ENCODE measurements around the gene CALML3. TPM values are rescaled to one million over a fixed set of nuclear protein-coding genes. Genes with fewer than 3 reads are reported as not detected.

CALML3 gene
- total RNA-seq = not detected

GRCh38 chr10:5524641-5525560 is at the start of gene CALML3:
Gene CALML3, plus strand, starts transcription at chr10:5524961. Its CDS starts 125 bp downstream, at chr10:5525086.

DNA sequence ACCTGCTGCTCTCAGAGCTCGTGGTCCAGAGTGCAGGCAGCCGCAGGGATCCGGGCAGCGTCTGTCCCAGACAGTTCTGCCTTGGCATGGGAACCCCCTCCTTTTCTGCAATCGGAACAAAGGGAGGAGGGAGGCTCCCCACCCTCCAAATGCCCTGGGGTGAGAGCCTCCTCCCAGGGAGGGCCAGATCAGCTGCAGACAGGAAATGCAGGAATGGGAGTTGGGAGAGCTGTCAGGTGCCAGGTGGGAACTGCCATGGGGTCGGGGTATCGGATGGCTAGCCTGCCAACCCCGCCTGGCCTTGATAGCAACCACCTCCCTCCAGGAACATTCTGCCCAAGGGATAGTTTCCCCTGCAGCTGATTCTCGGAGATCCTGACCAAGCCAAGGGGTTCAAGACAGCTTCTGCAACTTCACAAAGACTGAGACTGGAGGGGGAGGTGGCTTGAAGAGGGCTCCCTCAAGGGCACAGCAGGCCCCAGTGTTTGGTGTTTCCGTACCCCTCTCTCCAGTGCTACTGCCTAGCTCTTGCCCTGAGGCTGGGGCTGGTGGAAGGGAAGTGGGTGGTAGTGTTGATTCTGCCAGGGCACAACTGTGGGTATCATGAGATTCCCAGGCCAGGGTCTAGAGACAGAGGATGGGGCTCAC is 25.1 kb upstream of the CALML3 start, which contains the start of gene CALML5:
Gene CALML5, minus strand, starts transcription at position 78 of the 648 bp plus-strand sequence. CDS start 132 bp downstream, outside the sequence.

Other genes starting within 250 kb of the CALML3 start
- not detected for gene UCN3, start 160.0 kb upstream of the CALML3 start, total RNA-seq
- gene TUBAL3, start 120.1 kb upstream of the CALML3 start, total RNA-seq = not detected
- gene NET1, start 112.4 kb upstream of the CALML3 start, total RNA-seq = 10 to 100 TPM; 39.2 to 45.7 TPM
- gene CALML5, start 25.4 kb upstream of the CALML3 start, total RNA-seq = not detected
- 1 to 10 TPM; 6.9 to 9.0 TPM for gene ASB13, start 141.6 kb downstream of the CALML3 start, total RNA-seq
- gene TASOR2, start 159.9 kb downstream of the CALML3 start, total RNA-seq = 10 to 100 TPM; 43.9 to 49.8 TPM